ENCODE results near the gene LRIG2. TPM values are rescaled to one million over a fixed set of nuclear protein-coding genes. Genes with fewer than 3 reads are reported as not detected.

LRIG2 gene
- total RNA-seq, 2 experiments from 2014 or later: 7.1 to 10.2 TPM

DNA sequence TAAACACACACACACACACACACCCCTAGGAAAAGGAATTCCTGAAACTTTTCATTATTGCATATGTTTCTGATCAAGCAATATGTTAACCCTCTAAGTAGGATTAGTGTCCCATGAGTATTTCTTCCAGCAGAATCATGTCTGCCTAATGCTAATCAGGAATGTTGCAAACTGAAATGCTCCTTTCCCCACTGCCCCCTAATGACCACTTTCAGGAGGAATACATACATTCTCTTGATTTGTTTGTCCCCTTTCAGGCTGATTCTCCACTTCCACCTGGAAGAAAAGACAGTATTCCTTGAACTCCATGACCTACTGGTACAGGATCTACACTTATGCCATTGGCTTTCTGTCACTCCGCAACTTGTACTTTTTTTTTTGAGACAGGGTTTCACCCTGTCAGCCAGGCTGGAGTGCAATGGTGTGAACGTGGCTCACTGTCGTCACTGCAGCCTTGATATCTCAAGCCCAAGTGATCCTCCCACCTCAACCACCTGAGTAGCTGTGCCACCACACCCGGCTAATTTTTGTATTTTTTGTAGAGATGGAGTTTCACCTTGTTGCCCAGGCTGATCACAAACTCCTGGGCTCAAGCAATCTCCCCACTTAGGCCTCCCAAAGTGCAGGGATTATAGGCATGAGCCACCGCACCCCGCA lies 56.7 kb downstream of the LRIG2 start:
- ATAC-seq: no peak
- Mint-ChIP-seq H3K27me3 (no peaks in the 10 kb centered on the region), H3K4me3 (no peak overlapping the region), H3K9me3 (ENCODE audit: low read depth) (no peaks in the 10 kb centered on the region), H3K4me1 (peaks cover 69% of the 10 kb centered on the region), H3K36me3 (ENCODE audit: low read depth) (peaks cover 28% of the 10 kb centered on the region), H3K27ac (peak overlapping the region; percentile 19)
- no peak for DNase-seq
- CTCF ChIA-PET: interaction anchor here (0.9 to 1.5 kb wide), 3 partner anchors 10 to 56 kb away, joined by 3 to 12 read pairs (median 4); partner anchors contain the start of gene LRIG2
- POLR2A ChIA-PET: no interaction called here
- intact Hi-C loops (cut with DNase I, micrococcal nuclease): loop anchor here in 1 of 2 experiments (5.0 to 10.0 kb wide), 3 partner anchors 263 to 815 kb away; partner anchors contain the start of gene MAGI3

DNA sequence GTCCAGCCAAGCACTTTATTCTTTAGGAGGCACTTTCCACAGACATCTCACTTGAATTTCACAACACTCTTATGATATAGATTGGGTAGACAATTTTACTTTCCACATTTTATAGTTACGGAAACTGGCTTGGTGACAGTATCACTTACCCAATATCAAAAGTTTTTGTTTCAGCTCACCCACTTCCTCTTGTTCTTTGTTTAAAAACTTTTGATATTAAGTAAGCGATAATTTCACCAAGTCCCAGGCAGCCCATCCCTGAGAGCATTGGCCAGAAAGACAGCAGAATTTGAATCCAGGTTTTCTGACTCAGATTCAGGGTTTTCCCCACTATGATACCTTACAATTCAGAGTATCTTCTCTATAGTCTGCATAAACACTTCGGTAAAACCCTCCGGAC lies 60.0 kb downstream of the LRIG2 start:
- Mint-ChIP-seq H3K4me1 (peaks cover 60% of the 10 kb centered on the region), H3K9me3 (ENCODE audit: low read depth) (no peaks in the 10 kb centered on the region), H3K27ac (peak overlapping the region; percentile 38), H3K4me3 (no peak overlapping the region), H3K27me3 (no peaks in the 10 kb centered on the region), H3K36me3 (ENCODE audit: low read depth) (peaks cover 12% of the 10 kb centered on the region)
- POLR2A ChIA-PET: no interaction called here
- intact Hi-C loops (cut with DNase I, micrococcal nuclease): loop anchor here in 1 of 2 experiments (5.0 to 10.0 kb wide), 2 partner anchors 669 to 812 kb away; no protein-coding TSS in a partner anchor
- DNase-seq (peak; percentile 56), ATAC-seq (peak; percentile 84)
- CTCF ChIA-PET: interaction anchor here (0.6 to 1.4 kb wide), 3 partner anchors 9 to 11 kb away, joined by 3 to 4 read pairs (median 3); no protein-coding TSS in a partner anchor

DNA sequence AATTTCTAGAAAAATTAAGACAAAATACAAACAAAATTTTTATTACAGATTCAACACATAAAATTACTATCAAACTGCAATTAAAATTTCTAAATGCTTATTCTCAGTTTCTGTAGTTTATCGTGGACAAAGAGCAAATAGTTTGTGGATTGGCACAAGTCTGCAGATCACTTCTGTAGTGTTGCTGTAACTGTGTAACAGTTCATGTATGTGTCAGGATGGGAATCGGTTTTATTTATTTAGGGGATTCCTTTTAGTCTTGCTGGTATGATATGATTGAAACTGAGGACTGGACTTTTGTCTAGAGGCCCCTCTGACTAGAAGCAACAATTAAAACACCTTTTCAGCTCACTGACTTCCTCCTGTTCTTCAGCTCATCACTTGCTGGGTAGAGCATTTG lies 60.8 kb downstream of the LRIG2 start:
- DNase-seq: no peak

DNA sequence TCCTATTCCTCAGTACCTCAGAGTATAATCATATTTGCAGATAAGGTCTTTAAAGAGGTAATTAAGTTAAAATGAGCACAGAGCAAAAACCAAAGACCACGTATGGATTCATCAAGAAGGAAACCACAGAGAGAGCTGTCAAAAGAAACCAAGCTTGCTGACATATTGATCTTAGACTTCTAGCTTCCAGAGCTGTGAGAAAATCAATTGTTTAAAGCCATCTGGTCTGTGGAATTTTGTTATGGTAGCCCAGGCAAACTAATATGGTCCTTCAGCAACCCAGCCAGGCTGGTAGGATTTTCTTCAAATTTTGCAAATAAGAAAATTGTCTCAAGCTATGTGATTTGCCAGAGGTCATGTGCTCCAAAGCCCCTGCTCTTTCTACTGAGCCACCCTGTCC lies 62.5 kb downstream of the LRIG2 start:
- Mint-ChIP-seq H3K36me3 (ENCODE audit: low read depth) (peaks cover 4% of the 10 kb centered on the region), H3K4me1 (peaks cover 42% of the 10 kb centered on the region), H3K9me3 (ENCODE audit: low read depth) (no peaks in the 10 kb centered on the region), H3K27me3 (no peaks in the 10 kb centered on the region), H3K4me3 (no peak overlapping the region), H3K27ac (no peak overlapping the region)
- intact Hi-C loops (cut with DNase I, micrococcal nuclease): loop anchor here in 1 of 2 experiments (10.0 kb wide), 1 partner anchor 809 kb away; no protein-coding TSS in a partner anchor
- CTCF ChIA-PET: interaction anchor here (0.7 kb wide), 1 partner anchor 769 kb away, joined by 3 read pairs; the partner anchor contains the start of gene AP4B1
- POLR2A ChIA-PET: interaction anchor here (0.6 kb wide), 1 partner anchor 268 kb away, joined by 4 read pairs; no protein-coding TSS in a partner anchor
- no peak for DNase-seq
- no peak for ATAC-seq

More for the DNA sequence above, 60.8 kb downstream of the LRIG2 start:
- H3K4me1 Mint-ChIP-seq: peaks cover 54% of the 10 kb centered on the region
- no peak for ATAC-seq
- intact Hi-C loops (cut with DNase I, micrococcal nuclease): loop anchor here in 1 of 2 experiments (5.0 to 10.0 kb wide), 2 partner anchors 669 to 811 kb away; no protein-coding TSS in a partner anchor
- H3K36me3 Mint-ChIP-seq (ENCODE audit: low read depth): peaks cover 9% of the 10 kb centered on the region
- no peak overlapping the region for H3K27ac Mint-ChIP-seq
- POLR2A ChIA-PET: no interaction called here
- H3K27me3 Mint-ChIP-seq: no peaks in the 10 kb centered on the region
- H3K9me3 Mint-ChIP-seq (ENCODE audit: low read depth): no peaks in the 10 kb centered on the region
- CTCF ChIA-PET: no interaction called here
- no peak overlapping the region for H3K4me3 Mint-ChIP-seq

DNA sequence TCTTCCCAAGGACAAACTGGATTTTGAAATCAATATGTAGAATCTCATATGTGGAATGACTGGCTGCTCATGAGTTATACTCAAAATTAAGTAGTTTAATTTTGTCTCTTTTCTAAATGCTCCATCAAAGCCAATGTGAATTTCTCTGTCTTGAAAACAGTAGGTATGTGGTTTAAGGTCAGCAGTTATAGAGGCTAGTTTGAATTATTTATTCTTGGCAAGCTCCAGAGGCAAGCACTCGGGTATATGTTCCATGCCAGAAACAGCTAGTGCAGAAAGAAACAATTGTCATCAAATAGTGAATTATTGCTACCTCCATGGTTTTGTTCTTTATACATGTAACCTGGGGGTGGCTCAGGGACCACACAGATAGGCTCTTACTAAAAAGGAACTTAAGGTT lies 63.5 kb downstream of the LRIG2 start:
- ChIA-PET CTCF (no interaction called here), POLR2A (interaction anchor here (0.7 kb wide), 1 partner anchor 120 kb away, joined by 3 read pairs; no protein-coding TSS in a partner anchor)
- DNase-seq (no peak), ATAC-seq (no peak)
- Mint-ChIP-seq H3K27me3 (no peaks in the 10 kb centered on the region), H3K4me3 (no peak overlapping the region), H3K9me3 (ENCODE audit: low read depth) (no peaks in the 10 kb centered on the region), H3K36me3 (ENCODE audit: low read depth) (peaks cover 4% of the 10 kb centered on the region), H3K27ac (no peak overlapping the region), H3K4me1 (peaks cover 40% of the 10 kb centered on the region)
- intact Hi-C loops (cut with DNase I, micrococcal nuclease): loop anchor here in 1 of 2 experiments (10.0 kb wide), 1 partner anchor 808 kb away; no protein-coding TSS in a partner anchor

DNA sequence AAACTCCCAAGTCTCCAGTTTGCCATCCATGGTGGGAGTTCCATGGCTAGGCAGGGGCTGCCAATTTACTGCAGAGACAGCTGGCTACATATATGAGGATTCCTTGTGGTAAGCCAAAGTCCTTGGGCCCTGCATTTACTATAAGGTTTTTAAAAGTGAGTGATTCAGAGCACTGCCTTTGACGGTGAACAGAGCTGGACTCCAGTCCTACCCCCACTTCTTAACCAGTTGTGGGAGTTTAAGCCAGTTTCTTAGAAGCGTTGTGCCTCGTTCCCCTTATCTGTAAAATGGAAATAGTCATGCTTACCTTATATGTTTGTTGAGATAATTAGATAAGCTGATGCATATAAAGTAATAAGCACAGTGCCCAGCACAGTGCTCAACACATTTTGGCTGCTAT lies 64.6 kb downstream of the LRIG2 start:
- DNase-seq (no peak), ATAC-seq (no peak)
- CTCF ChIA-PET: interaction anchor here (0.6 to 0.8 kb wide), 2 partner anchors 40 to 1269 kb away, joined by 3 to 4 read pairs; no protein-coding TSS in a partner anchor
- no peaks in the 10 kb centered on the region for H3K27me3 Mint-ChIP-seq
- peaks cover 4% of the 10 kb centered on the region for H3K36me3 Mint-ChIP-seq (ENCODE audit: low read depth)
- no peak overlapping the region for H3K4me3 Mint-ChIP-seq
- intact Hi-C loops (cut with DNase I, micrococcal nuclease): loop anchor here in 1 of 2 experiments (10.0 kb wide), 1 partner anchor 807 kb away; no protein-coding TSS in a partner anchor
- POLR2A ChIA-PET: no interaction called here
- no peak overlapping the region for H3K27ac Mint-ChIP-seq
- H3K9me3 Mint-ChIP-seq (ENCODE audit: low read depth): no peaks in the 10 kb centered on the region
- peaks cover 39% of the 10 kb centered on the region for H3K4me1 Mint-ChIP-seq

DNA sequence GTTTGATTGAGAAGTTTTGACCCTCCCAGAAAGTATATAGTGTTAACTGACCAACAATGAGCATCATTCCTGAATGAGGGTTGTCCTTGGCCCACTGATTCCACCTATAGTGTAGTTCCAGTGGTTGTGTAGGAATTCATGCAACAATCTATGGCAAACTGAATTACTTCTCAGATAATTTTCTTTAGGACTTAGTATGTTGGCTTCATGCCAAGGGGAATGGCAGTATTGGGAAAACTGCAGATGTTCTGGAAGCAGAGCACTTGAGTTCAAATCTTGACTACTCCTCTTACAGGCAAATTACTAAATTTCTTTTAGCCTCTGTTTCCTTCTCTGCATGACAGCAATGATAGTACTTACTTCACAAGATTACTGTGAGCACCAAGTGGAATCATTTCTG lies 65.8 kb downstream of the LRIG2 start:
- POLR2A ChIA-PET: no interaction called here
- no peaks in the 10 kb centered on the region for H3K27me3 Mint-ChIP-seq
- peaks cover 4% of the 10 kb centered on the region for H3K36me3 Mint-ChIP-seq (ENCODE audit: low read depth)
- peaks cover 38% of the 10 kb centered on the region for H3K4me1 Mint-ChIP-seq
- intact Hi-C loops (cut with DNase I, micrococcal nuclease): loop anchor here in 1 of 2 experiments (10.0 kb wide), 1 partner anchor 806 kb away; no protein-coding TSS in a partner anchor
- no peaks in the 10 kb centered on the region for H3K9me3 Mint-ChIP-seq (ENCODE audit: low read depth)
- DNase-seq: no peak
- ATAC-seq: no peak
- no peak overlapping the region for H3K4me3 Mint-ChIP-seq
- CTCF ChIA-PET: interaction anchor here (0.9 to 2.3 kb wide), 5 partner anchors 8 to 560 kb away, joined by 3 to 12 read pairs (median 3); no protein-coding TSS in a partner anchor
- no peak overlapping the region for H3K27ac Mint-ChIP-seq

DNA sequence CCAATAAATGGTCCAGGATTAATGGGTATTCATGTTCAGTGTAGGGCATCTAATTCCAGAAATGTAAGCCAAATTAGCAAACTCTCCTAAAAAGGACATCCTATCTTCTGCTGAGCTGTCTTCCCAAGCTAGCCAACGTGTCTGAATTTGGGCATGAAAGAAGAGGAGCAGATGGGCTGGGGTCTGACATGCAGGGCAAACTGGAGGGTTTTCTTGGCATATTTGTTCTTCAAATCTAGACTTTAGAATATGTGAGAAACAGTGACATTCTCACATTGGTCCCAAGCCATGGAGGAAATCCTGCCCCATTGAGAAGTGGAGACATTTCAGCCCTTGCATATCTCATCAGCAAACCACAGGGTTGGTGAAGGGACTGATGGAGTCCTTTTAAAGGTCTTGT lies 67.2 kb downstream of the LRIG2 start:
- H3K36me3 Mint-ChIP-seq (ENCODE audit: low read depth): no peaks in the 10 kb centered on the region
- ATAC-seq (peak; percentile 11), DNase-seq (no peak)
- peaks cover 33% of the 10 kb centered on the region for H3K4me1 Mint-ChIP-seq
- CTCF ChIA-PET: interaction anchor here (0.6 to 2.3 kb wide), 9 partner anchors 10 to 538 kb away, joined by 3 to 12 read pairs (median 3); partner anchors contain the start of gene LRIG2
- intact Hi-C loops (cut with DNase I, micrococcal nuclease): loop anchor here (1.0 to 5.0 kb wide), 6 partner anchors 252 to 1142 kb away; partner anchors contain the start of genes MAGI3 (in 2 of the 2) and PPM1J (in 1 of the 2)
- H3K27me3 Mint-ChIP-seq: no peaks in the 10 kb centered on the region
- POLR2A ChIA-PET: interaction anchor here (0.6 kb wide), 1 partner anchor 8 kb away, joined by 7 read pairs; no protein-coding TSS in a partner anchor
- no peak overlapping the region for H3K4me3 Mint-ChIP-seq
- no peak overlapping the region for H3K27ac Mint-ChIP-seq
- H3K9me3 Mint-ChIP-seq (ENCODE audit: low read depth): no peaks in the 10 kb centered on the region

DNA sequence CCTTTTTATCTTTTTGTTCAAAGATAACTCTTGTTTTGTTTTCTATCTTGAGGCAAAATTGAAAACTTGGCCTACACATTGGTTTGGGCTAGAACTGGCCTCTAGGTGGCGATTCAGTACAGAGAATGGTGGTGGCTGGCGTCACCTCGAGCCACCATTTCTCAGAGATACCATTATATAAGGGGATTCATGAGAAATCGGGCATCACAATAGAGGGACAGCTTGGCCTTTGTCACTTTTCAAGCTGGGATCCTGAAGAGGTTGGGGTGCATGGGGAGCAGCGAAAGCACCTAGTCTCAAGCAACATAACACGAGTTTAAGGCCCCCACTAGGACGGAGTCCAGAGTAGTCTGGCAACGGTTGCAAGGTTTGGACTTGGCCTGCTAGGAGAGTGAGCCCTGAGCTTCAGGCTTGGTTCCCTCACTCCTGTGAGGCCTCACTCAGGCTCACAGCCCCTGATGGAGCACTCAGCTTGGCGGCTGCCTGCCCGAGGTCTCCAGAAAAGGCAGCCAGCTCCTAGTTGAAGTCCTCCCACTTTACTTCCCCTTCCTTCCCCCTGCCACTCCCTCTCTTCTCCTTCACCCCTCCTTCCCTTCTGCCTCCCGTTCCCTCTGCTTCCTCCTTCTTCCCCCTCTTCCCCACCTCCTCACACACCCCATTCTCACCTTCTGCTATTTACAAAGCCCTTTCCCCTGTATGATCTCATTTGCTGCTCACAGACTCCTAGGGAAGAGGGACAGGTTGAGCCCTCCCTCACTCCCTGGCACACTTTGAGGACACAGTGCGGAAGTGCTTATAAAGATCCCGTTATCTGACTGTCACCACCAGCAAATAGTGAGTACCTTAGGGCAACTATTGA lies 67.8 kb downstream of the LRIG2 start:
- H3K36me3 Mint-ChIP-seq (ENCODE audit: low read depth): no peaks in the 10 kb centered on the region
- DNase-seq: peak; percentile 78
- H3K9me3 Mint-ChIP-seq (ENCODE audit: low read depth): no peaks in the 10 kb centered on the region
- intact Hi-C loops (cut with DNase I, micrococcal nuclease): loop anchor here (1.0 to 5.0 kb wide), 6 partner anchors 251 to 1141 kb away; partner anchors contain the start of genes MAGI3 (in 2 of the 2) and PPM1J (in 1 of the 2)
- no peak overlapping the region for H3K27ac Mint-ChIP-seq
- ATAC-seq: peak; percentile 86
- CTCF ChIA-PET: interaction anchor here (0.6 to 2.3 kb wide), 13 partner anchors 10 to 541 kb away, joined by 3 to 12 read pairs (median 3); partner anchors contain the start of gene LRIG2
- H3K4me1 Mint-ChIP-seq: peaks cover 33% of the 10 kb centered on the region
- POLR2A ChIA-PET: no interaction called here
- no peak overlapping the region for H3K4me3 Mint-ChIP-seq
- no peaks in the 10 kb centered on the region for H3K27me3 Mint-ChIP-seq

DNA sequence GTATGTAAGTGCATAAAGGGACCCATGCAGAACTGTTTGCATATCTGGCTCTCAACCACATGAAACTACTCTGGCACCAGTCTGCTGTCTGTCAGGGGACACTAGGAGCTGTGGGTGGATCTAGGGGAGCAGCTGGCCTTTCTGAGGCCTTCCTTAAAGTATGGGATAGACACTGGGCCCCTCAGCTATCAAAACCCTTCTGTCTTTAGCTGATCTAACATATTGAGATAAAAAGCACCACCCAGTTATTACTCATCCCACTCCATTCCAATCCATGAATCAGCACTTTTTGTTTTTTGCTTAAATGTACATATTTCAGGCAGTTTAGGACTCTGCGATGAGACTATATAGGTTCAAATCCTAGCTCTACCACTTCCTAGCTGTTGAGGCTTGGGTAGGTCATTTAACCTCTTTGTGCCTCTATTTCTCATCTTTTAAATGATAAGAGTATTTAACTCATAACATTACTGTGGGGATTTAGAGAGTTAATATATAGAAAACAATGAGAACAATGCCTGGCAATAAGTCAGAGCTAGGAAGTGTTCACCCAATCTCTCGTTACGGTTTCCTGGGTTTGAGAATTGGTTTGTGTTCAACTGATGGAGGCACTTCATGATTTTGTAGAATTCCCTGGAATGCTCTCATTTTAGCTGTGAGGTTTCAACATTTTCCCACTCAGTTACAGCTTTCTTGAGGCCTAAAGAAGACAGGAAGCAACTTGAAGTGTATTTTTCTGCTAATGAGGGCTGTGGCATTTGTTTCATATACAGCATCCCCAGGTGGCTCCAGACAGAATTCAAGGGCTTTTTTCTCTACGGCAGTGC lies 68.9 kb downstream of the LRIG2 start:
- POLR2A ChIA-PET: interaction anchor here (0.6 kb wide), 1 partner anchor 282 kb away, joined by 5 read pairs; no protein-coding TSS in a partner anchor
- no peaks in the 10 kb centered on the region for H3K9me3 Mint-ChIP-seq (ENCODE audit: low read depth)
- H3K4me3 Mint-ChIP-seq: no peak overlapping the region
- DNase-seq (no peak), ATAC-seq (no peak)
- intact Hi-C loops (cut with DNase I, micrococcal nuclease): loop anchor here (5.0 kb wide), 4 partner anchors 250 to 1140 kb away; partner anchors contain the start of genes MAGI3 (in 2 of the 2) and PPM1J (in 1 of the 2)
- H3K4me1 Mint-ChIP-seq: peaks cover 41% of the 10 kb centered on the region
- no peaks in the 10 kb centered on the region for H3K36me3 Mint-ChIP-seq (ENCODE audit: low read depth)
- CTCF ChIA-PET: interaction anchor here (0.6 to 1.3 kb wide), 5 partner anchors 24 to 539 kb away, joined by 3 to 5 read pairs (median 3); no protein-coding TSS in a partner anchor
- no peaks in the 10 kb centered on the region for H3K27me3 Mint-ChIP-seq
- H3K27ac Mint-ChIP-seq: no peak overlapping the region

Data from activated CD4-positive, alpha-beta T cell treated with anti-CD3 and anti-CD28 coated beads for 36 hours (primary cell).